Natural killer cell (primary cell): ENCODE measurements around the gene MTO1. TPM values are rescaled to one million over a fixed set of nuclear protein-coding genes. Genes with fewer than 3 reads are reported as not detected.

Experiments used
- ATAC-seq, 3 donors: fragments of 150-1000 bp in 2 of 3; fragments of 200-7000 bp in 1 of 3; cut with Tn5 transposase; 1 replicate in 1 of 3; 2 replicates in 2 of 3; pipeline ENCODE4 v1.10.0; 2021; ENCODE audit warnings: mild to moderate bottlenecking in 2 of 3, moderate library complexity in 2 of 3
- DNase-seq, 2 donors: peaks; one replicate each; pipeline versions ENCODE4 v3.0.0 to v3.0.0-alpha.2; 2013 to 2021; ENCODE audit warnings: mixed read lengths in 1 of 2
- H3K27ac ChIP-seq: one replicate; pipeline ENCODE4 v1.5.1; 2013; ENCODE audit warnings: mild to moderate bottlenecking, low read length
- H3K27me3 ChIP-seq: one replicate; pipeline ENCODE4 v1.6.1; 2013; ENCODE audit warnings: low read length; ENCODE audit not compliant: control insufficient read depth, insufficient read depth
- H3K36me3 ChIP-seq: one replicate; pipeline ENCODE4 v1.6.1; 2013; ENCODE audit warnings: low read length; ENCODE audit not compliant: control insufficient read depth, insufficient read depth
- H3K4me1 ChIP-seq: one replicate; pipeline ENCODE4 v1.6.1; 2013; ENCODE audit warnings: low read length; ENCODE audit not compliant: control insufficient read depth, insufficient read depth
- H3K4me3 ChIP-seq: one replicate; pipeline ENCODE4 v1.5.1; 2013; ENCODE audit warnings: low read length
- H3K9me3 ChIP-seq: one replicate; pipeline ENCODE4 v1.6.1; 2013; ENCODE audit warnings: low read length; ENCODE audit not compliant: control insufficient read depth, insufficient read depth
- H3K27ac Mint-ChIP-seq, 2 donors: one replicate each; pipeline ENCODE4 v1.8.0; 2022; ENCODE audit warnings: mild to moderate bottlenecking in 2 of 2, mixed read lengths in 2 of 2, moderate library complexity in 1 of 2
- H3K27me3 Mint-ChIP-seq, 2 donors: one replicate each; pipeline ENCODE4 v1.8.0; 2022; ENCODE audit warnings: low read depth in 2 of 2, mixed read lengths in 2 of 2
- H3K36me3 Mint-ChIP-seq: one replicate; pipeline ENCODE4 v1.8.0; 2022; ENCODE audit warnings: mixed read lengths
- H3K4me1 Mint-ChIP-seq, 2 donors: one replicate each; pipeline ENCODE4 v1.8.0; 2022; ENCODE audit warnings: mixed read lengths in 2 of 2
- H3K4me3 Mint-ChIP-seq: one replicate; pipeline ENCODE4 v1.8.0; 2022; ENCODE audit warnings: mild to moderate bottlenecking, moderate library complexity, mixed read lengths
- H3K9me3 Mint-ChIP-seq, 2 donors: one replicate each; pipeline ENCODE4 v1.8.0; 2022; ENCODE audit warnings: mixed read lengths in 2 of 2
- CTCF ChIP-seq: fragments of 200-600 bp; IDR thresholded peaks from one replicate; pipeline ENCODE4 v1.8.0; 2022; ENCODE audit warnings: antibody characterized with exemption
- WGBS: methylation state at CpG from one replicate; pipeline ENCODE4 v1.1.7; 2013; ENCODE audit warnings: missing lambda C conversion rate; ENCODE audit not compliant: insufficient coverage; 5-methylcytosine and 5-hydroxymethylcytosine counted together
- intact Hi-C: fragments of 100-400 bp; cut with micrococcal nuclease; formaldehyde crosslinking; loops from one replicate; pipeline ENCODE4 v1.14.2; 2022
- total RNA-seq, 4 donors: library from RNA; stranded (reverse); fragments of 120-200 nt in 1 of 4; gene quantifications; one replicate each; pipeline versions ENCODE4 v1.2.3 to v1.2.4, GENCODE V29; 2013 to 2022

The MTO1 gene
- total RNA-seq, 3 donors from 2014 or later (not counting 1 experiment from before 2014, with no cell fraction given), result 37.8 to 46.1 (median 41.3) TPM

DNA sequence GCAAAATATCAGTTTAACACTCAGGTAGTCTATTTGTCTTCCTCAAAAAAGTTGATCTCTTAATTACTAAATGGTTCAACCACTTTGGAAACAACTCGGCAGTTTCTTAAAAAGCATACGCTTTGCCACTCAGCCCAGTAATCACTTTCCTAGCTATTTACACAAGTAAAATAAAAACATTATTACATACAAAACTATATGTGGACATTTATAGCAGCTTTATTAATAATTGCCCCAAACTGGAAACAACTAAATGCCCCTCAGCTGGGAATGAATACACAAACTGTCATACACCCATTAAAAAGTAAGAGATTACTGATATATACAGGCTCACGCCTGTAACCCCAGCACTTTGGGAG, 51.9 kb downstream of the MTO1 start:
- intact Hi-C loops, result no loop called here
- no peak for DNase-seq

DNA sequence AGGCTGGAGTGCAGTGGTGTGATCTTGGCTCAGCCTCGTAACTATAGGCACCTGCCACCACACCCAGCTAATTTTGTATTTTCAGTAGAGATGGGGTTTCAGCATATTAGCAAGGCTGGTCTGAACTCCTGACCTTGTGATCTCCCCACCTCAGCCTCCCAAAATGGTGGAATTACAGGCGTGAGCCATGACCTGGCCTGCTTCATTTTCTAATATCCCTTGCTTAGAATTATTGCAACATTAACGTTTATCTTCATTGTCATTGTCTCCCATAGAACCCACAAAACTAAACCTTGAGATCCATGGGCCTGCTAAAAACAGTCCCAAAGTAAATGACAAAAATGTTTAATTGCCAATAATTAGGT, 53.2 kb downstream of the MTO1 start:
- Mint-ChIP-seq H3K27me3 (no peaks in the 10 kb centered on the region), H3K9me3 (no peaks in the 10 kb centered on the region), H3K4me1 (peaks cover 43 to 52% of the 10 kb centered on the region in 2 donors), H3K27ac (peak overlapping the region; percentile 84 to 100), H3K4me3 (peak overlapping the region; percentile 53), H3K36me3 (peaks cover 18% of the 10 kb centered on the region)
- no peak overlapping the region for H3K4me3 ChIP-seq
- peaks cover 36% of the 10 kb centered on the region for H3K4me1 ChIP-seq
- DNase-seq (peak in 1 of 2 donors; percentile 31), ATAC-seq (no peak)
- peaks cover 53% of the 10 kb centered on the region for H3K36me3 ChIP-seq
- peak overlapping the region; percentile 55 for H3K27ac ChIP-seq
- intact Hi-C loops, result loop anchor here (1.0 to 2.0 kb wide), 2 partner anchors 96 to 138 kb away; partner anchors contain the start of gene SLC17A5
- H3K27me3 ChIP-seq, result no peaks in the 10 kb centered on the region
- TF ChIP-seq CTCF, result no peak
- no peaks in the 10 kb centered on the region for H3K9me3 ChIP-seq
- WGBS, result 56% methylated on average over 2 of the region's 3 CpGs

More for the DNA sequence above, 51.9 kb downstream of the MTO1 start:
- Histone ChIP-seq H3K4me1 (peaks cover 23% of the 10 kb centered on the region), H3K9me3 (no peaks in the 10 kb centered on the region), H3K36me3 (peaks cover 41% of the 10 kb centered on the region), H3K4me3 (no peak overlapping the region), H3K27ac (no peak overlapping the region), H3K27me3 (no peaks in the 10 kb centered on the region)
- peaks cover 31 to 39% of the 10 kb centered on the region in 2 donors for H3K4me1 Mint-ChIP-seq
- H3K27ac Mint-ChIP-seq, result peak overlapping the region in 1 of 2 donors; percentile 61
- peak overlapping the region; percentile 26 for H3K4me3 Mint-ChIP-seq
- no peaks in the 10 kb centered on the region for H3K27me3 Mint-ChIP-seq
- WGBS, result 86% methylated on average over 3 of the region's 3 CpGs
- peaks cover 11% of the 10 kb centered on the region for H3K36me3 Mint-ChIP-seq
- no peaks in the 10 kb centered on the region for H3K9me3 Mint-ChIP-seq
- TF ChIP-seq CTCF, result no peak
- ATAC-seq, result no peak

DNA sequence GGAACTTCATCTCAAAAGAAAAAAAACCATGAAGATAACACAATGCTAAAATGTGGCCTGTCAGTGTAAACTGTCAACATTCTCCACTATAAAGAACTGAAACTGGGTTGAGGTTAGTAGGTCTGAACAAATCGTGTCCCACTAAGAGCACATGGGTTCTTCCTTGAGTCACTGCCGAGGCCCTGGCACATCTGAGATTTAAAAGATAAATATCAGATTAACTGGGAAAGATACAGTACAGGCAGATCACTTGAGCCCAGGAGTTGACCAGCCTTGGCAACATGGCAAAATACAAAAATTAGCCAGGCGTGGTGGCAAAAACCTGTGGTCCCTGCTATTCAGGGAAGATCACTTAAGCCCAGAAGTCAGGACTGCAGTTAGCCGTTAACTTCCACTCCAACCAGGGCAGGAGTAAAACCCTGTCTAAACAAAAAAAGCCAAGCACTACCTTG, 53.7 kb downstream of the MTO1 start:
- Histone ChIP-seq H3K36me3 (peaks cover 55% of the 10 kb centered on the region), H3K27ac (peak overlapping the region; percentile 55), H3K4me1 (peaks cover 40% of the 10 kb centered on the region), H3K9me3 (no peaks in the 10 kb centered on the region), H3K27me3 (no peaks in the 10 kb centered on the region), H3K4me3 (no peak overlapping the region)
- WGBS, result 29% methylated on average over 4 of the region's 4 CpGs
- ATAC-seq (no peak), DNase-seq (peak in 1 of 2 donors; percentile 49)
- no peak for TF ChIP-seq CTCF
- Mint-ChIP-seq H3K27me3 (no peaks in the 10 kb centered on the region), H3K4me3 (peak overlapping the region; percentile 53), H3K4me1 (peaks cover 48 to 57% of the 10 kb centered on the region in 2 donors), H3K27ac (peak overlapping the region; percentile 84 to 100), H3K9me3 (no peaks in the 10 kb centered on the region), H3K36me3 (peaks cover 22% of the 10 kb centered on the region)
- intact Hi-C loops, result loop anchor here (1.0 to 2.0 kb wide), 2 partner anchors 95 to 138 kb away; partner anchors contain the start of gene SLC17A5
